MM.1S (cell line): Measurements from ENCODE around the gene ROR2.

ENCODE experiments used
- DNase-seq: peaks from one replicate; pipeline ENCODE4 v3.0.0-alpha.2; 2015
- H2AFZ ChIP-seq: fragments of 300-600 bp; sonication (generic); 2 replicates; pipeline ENCODE4 v1.6.0; 2016; ENCODE audit warnings: antibody characterized with exemption, low read length
- H3F3A ChIP-seq: fragments of 300-600 bp; sonication (generic); 2 replicates; pipeline ENCODE4 v1.6.1; 2016; ENCODE audit warnings: mild to moderate bottlenecking, antibody characterized with exemption, low read length, moderate library complexity, mixed read lengths; ENCODE audit not compliant: insufficient read depth
- H3K27ac ChIP-seq: fragments of 300-600 bp; sonication (generic); 2 replicates; pipeline ENCODE4 v1.5.1; 2016; ENCODE audit warnings: mild to moderate bottlenecking, low read length
- H3K27me3 ChIP-seq: fragments of 300-600 bp; sonication (generic); replicated peaks from 2 replicates; pipeline ENCODE4 v1.6.0; 2016; ENCODE audit warnings: low read length; ENCODE audit not compliant: insufficient read depth
- H3K36me3 ChIP-seq: fragments of 300-600 bp; sonication (generic); replicated peaks from 2 replicates; pipeline ENCODE4 v1.6.1; 2016; ENCODE audit warnings: mild to moderate bottlenecking, low read length, mixed read lengths; ENCODE audit not compliant: insufficient read depth
- H3K4me1 ChIP-seq: fragments of 300-600 bp; sonication (generic); 2 replicates; pipeline ENCODE4 v1.6.1; 2016; ENCODE audit warnings: low read length, mixed read lengths
- H3K4me2 ChIP-seq: fragments of 300-600 bp; sonication (generic); 2 replicates; pipeline ENCODE4 v1.6.0; 2016; ENCODE audit warnings: low read depth, low read length
- H3K4me3 ChIP-seq: fragments of 300-600 bp; sonication (generic); 2 replicates; pipeline ENCODE4 v1.5.1; 2016; ENCODE audit warnings: low read length, mixed read lengths
- H3K79me2 ChIP-seq: fragments of 300-600 bp; sonication (generic); 2 replicates; pipeline ENCODE4 v1.6.1; 2016; ENCODE audit warnings: mixed run types, low read length, mixed read lengths
- H3K9ac ChIP-seq: fragments of 300-600 bp; sonication (generic); 2 replicates; pipeline ENCODE4 v1.6.1; 2016; ENCODE audit warnings: low read length, mixed read lengths
- H3K9me2 ChIP-seq: fragments of 300-600 bp; sonication (generic); replicated peaks from 2 replicates; pipeline ENCODE4 v1.6.1; 2016; ENCODE audit warnings: mild to moderate bottlenecking, low read length, mixed read lengths; ENCODE audit not compliant: insufficient read depth
- H3K9me3 ChIP-seq: fragments of 300-600 bp; sonication (generic); replicated peaks from 2 replicates; pipeline ENCODE4 v1.6.1; 2016; ENCODE audit warnings: mild to moderate bottlenecking, low read length, mixed read lengths; ENCODE audit not compliant: insufficient read depth
- H4K20me1 ChIP-seq: fragments of 300-600 bp; sonication (generic); 2 replicates; pipeline ENCODE4 v1.6.1; 2016; ENCODE audit warnings: mild to moderate bottlenecking, low read length, moderate library complexity, mixed read lengths; ENCODE audit not compliant: insufficient read depth
- EZH2 ChIP-seq: fragments of 300-600 bp; sonication (generic); optimal IDR thresholded peaks from 2 replicates; pipeline ENCODE3; 2017; ENCODE audit warnings: low read depth, mild to moderate bottlenecking, antibody characterized with exemption, low read length, mixed read lengths
- EZH2phosphoT487 ChIP-seq: fragments of 300-600 bp; sonication (generic); IDR thresholded peaks from 2 replicates; pipeline ENCODE4 v1.6.1; 2018; ENCODE audit warnings: antibody characterized with exemption, low read length
- TF ChIP-seq, protein P1 (sequence below): fragments of 300-600 bp; sonication (generic); IDR thresholded peaks from 2 replicates; pipeline ENCODE4 v1.5.1; 2016; ENCODE audit warnings: antibody characterized with exemption, low read length, mixed read lengths

The ROR2 gene

DNA sequence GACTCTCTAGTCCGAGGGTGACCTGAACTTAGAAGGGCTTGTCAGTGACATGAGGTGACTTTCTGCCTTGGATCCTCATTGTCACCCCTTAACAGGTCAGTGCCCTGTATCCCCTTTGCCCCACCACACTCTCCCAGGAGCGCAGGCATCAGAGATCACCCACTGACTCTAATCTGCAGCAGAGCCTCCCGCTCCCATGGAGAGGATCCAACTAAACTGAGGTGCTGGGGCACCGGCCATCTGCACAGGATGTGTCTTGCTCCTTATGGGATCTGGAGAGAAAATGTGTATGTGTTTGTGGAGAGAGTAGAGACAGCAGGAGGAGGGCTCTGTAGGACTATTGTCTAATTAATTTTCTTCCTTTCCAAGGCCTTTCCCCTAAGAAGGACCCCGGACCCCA lies 213.7 kb downstream of the ROR2 start:
- no peaks in the 10 kb centered on the region for H3K9me3 ChIP-seq
- H2AFZ ChIP-seq, result no peak overlapping the region
- no peaks in the 10 kb centered on the region for H3K36me3 ChIP-seq
- H3K79me2 ChIP-seq, result no peaks in the 10 kb centered on the region
- H3K9ac ChIP-seq, result no peak overlapping the region
- H3K27me3 ChIP-seq, result no peaks in the 10 kb centered on the region
- H3K27ac ChIP-seq, result no peak overlapping the region
- no peak overlapping the region for H3K4me2 ChIP-seq
- H3K4me1 ChIP-seq, result no peaks in the 10 kb centered on the region
- TF ChIP-seq, protein P1, sequence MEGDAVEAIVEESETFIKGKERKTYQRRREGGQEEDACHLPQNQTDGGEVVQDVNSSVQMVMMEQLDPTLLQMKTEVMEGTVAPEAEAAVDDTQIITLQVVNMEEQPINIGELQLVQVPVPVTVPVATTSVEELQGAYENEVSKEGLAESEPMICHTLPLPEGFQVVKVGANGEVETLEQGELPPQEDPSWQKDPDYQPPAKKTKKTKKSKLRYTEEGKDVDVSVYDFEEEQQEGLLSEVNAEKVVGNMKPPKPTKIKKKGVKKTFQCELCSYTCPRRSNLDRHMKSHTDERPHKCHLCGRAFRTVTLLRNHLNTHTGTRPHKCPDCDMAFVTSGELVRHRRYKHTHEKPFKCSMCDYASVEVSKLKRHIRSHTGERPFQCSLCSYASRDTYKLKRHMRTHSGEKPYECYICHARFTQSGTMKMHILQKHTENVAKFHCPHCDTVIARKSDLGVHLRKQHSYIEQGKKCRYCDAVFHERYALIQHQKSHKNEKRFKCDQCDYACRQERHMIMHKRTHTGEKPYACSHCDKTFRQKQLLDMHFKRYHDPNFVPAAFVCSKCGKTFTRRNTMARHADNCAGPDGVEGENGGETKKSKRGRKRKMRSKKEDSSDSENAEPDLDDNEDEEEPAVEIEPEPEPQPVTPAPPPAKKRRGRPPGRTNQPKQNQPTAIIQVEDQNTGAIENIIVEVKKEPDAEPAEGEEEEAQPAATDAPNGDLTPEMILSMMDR, result no peak
- TF ChIP-seq EZH2, result no peak
- no peaks in the 10 kb centered on the region for H4K20me1 ChIP-seq
- no peak overlapping the region for H3K4me3 ChIP-seq
- no peaks in the 10 kb centered on the region for H3K9me2 ChIP-seq
- no peaks in the 10 kb centered on the region for H3F3A ChIP-seq
- DNase-seq, result no peak

DNA sequence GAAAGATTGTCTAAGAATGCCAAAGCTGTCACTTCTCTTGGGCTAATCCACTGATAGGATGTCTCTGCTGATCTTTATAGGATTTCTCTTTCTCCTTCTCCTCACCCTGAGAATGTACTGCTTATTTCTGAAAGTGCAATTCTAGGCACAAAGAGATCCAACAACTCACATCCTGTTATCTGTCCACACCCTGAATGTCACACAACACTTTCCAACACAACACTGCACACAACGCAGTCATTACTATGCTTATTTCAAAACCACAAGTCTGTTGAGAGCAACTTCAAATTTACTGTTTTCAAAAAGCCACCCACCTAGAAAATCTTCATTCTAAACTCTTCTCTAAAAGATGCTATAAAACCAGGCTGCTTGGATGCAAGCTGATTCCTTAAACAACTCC lies 215.0 kb downstream of the ROR2 start:
- Histone ChIP-seq H3K27ac (no peak overlapping the region), H3K9me3 (no peaks in the 10 kb centered on the region), H3K79me2 (no peaks in the 10 kb centered on the region), H4K20me1 (no peaks in the 10 kb centered on the region), H3K4me2 (no peak overlapping the region), H3F3A (no peaks in the 10 kb centered on the region), H3K9me2 (no peaks in the 10 kb centered on the region), H3K4me3 (no peak overlapping the region), H3K36me3 (no peaks in the 10 kb centered on the region), H3K4me1 (no peaks in the 10 kb centered on the region), H3K27me3 (no peaks in the 10 kb centered on the region), H3K9ac (no peak overlapping the region), H2AFZ (no peak overlapping the region)
- no peak for DNase-seq
- no peak for TF ChIP-seq EZH2
- no peak for TF ChIP-seq EZH2phosphoT487
- TF ChIP-seq, protein P1, result no peak

DNA sequence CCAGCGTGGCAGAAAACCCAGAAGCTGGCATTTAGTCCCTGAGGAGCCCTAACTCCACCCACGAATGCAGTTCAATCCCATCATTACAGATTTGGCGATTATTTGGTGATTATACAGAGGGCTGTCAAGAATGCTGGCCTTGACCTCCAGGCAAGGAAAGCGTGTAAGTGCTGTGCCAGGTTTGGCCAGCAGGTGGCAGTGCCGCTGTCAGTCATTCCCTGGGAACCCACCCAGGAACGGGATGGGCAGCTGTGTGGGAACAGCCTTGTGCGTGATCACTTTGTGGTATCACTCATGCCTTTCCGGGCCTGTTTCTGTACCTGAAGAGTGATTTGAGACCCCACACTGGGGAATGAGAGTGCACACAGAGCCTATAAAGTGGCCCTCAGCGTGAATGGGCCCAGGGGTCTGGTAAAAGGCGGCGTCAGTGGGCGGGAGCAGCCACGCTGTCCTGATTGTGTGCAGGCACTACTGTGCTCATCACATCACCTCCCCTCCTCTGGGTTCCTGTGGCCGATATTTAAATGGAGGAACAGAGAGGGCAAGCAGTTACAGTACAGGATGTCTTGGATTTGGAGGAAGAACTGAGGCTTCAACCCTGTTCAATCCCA lies 215.6 kb downstream of the ROR2 start:
- Histone ChIP-seq H3F3A (no peaks in the 10 kb centered on the region), H3K9me3 (no peaks in the 10 kb centered on the region), H3K27ac (no peak overlapping the region), H3K79me2 (no peaks in the 10 kb centered on the region), H3K9me2 (no peaks in the 10 kb centered on the region), H3K27me3 (no peaks in the 10 kb centered on the region), H3K4me3 (no peak overlapping the region), H3K4me2 (no peak overlapping the region), H3K4me1 (no peaks in the 10 kb centered on the region), H3K36me3 (no peaks in the 10 kb centered on the region), H3K9ac (no peak overlapping the region), H2AFZ (no peak overlapping the region), H4K20me1 (no peaks in the 10 kb centered on the region)
- DNase-seq, result peak; percentile 46
- TF ChIP-seq, protein P1, result peak; percentile 99
- no peak for TF ChIP-seq EZH2
- no peak for TF ChIP-seq EZH2phosphoT487
